ENCODE data around the gene FEM1B. TPM values are rescaled to one million over a fixed set of nuclear protein-coding genes. Genes with fewer than 3 reads are reported as not detected.

Gene FEM1B
- total RNA-seq, 2 experiments from 2014 or later: 37.0 to 44.1 TPM

GRCh38 chr15:68316061-68316804, 38.7 kb downstream of the FEM1B start:
- DNase-seq: no peak
- Mint-ChIP-seq H3K4me3 (no peak overlapping the region), H3K36me3 (no peaks in the 10 kb centered on the region), H3K4me1 (no peaks in the 10 kb centered on the region), H3K9me3 (no peaks in the 10 kb centered on the region), H3K27me3 (no peaks in the 10 kb centered on the region), H3K27ac (no peak overlapping the region)

DNA sequence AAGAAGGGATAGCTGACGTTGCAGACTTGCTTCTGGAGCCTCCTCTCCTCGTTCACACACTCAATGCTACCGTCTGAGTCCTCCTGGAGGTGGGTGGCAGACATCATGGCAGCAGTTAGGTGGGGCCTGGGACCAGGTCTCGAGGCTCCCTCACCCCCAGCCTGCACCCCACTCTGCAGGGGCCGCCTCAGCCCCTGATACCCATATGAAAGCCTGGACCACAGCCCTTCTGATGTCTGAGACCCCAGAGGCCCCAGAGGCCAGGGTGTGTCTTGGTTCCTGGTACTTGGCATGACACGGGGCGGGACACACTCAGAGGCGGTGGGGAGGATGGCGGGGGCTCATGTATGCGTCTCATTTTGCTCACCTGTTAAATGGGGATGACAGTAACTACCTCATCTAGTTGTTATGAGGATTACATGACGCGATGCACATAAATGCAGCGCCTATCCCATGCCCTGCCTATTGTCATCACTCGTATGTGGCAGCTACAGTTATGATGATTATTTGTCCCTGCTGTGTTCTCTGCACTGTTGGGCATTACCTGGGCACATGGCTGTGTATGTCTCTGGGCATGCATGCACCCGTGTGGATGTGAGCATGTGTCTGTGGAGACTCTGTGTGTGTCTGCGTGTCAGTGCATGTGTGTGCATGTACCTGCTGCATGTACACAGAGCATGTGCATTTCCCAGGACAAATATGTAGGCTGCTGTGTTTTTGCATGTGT, 39.9 kb downstream of the FEM1B start:
- no peaks in the 10 kb centered on the region for H3K36me3 Mint-ChIP-seq
- no peaks in the 10 kb centered on the region for H3K4me1 Mint-ChIP-seq
- H3K27me3 Mint-ChIP-seq: no peaks in the 10 kb centered on the region
- H3K4me3 Mint-ChIP-seq: no peak overlapping the region
- no peak overlapping the region for H3K27ac Mint-ChIP-seq
- no peaks in the 10 kb centered on the region for H3K9me3 Mint-ChIP-seq
- no peak for DNase-seq

- Mint-ChIP-seq H3K36me3 (no peaks in the 10 kb centered on the region), H3K27ac (no peak overlapping the region), H3K4me1 (no peaks in the 10 kb centered on the region), H3K9me3 (no peaks in the 10 kb centered on the region), H3K4me3 (no peak overlapping the region), H3K27me3 (no peaks in the 10 kb centered on the region)
- no peak for DNase-seq
Measured at GRCh38 chr15:68318008-68318835, 40.7 kb downstream of the FEM1B start.

GRCh38 chr15:68318931-68319909, 41.7 kb downstream of the FEM1B start:
- DNase-seq: no peak
- H3K4me1 Mint-ChIP-seq: no peaks in the 10 kb centered on the region
- H3K27ac Mint-ChIP-seq: no peak overlapping the region
- H3K36me3 Mint-ChIP-seq: no peaks in the 10 kb centered on the region
- H3K9me3 Mint-ChIP-seq: no peaks in the 10 kb centered on the region
- no peaks in the 10 kb centered on the region for H3K27me3 Mint-ChIP-seq
- no peak overlapping the region for H3K4me3 Mint-ChIP-seq

DNA sequence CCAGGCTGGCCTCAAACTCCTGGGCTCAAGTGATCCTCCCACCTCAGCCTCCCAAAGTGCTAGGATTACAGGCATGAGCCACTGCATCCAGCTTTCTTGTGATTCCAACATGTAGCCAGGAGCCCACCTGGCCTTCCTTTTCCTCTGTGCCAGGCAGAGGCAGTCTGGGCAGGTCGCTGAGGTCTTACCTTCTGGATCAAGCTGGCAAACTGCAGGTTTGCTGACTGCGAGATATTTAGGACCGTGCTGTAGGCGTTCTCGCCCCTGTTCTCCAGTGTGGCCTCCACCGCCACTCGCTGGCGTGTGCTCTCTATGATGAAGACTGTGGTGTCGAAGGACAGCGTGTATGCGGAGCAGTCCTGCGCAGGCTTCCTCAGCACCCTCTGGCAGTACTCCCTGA, 42.5 kb downstream of the FEM1B start:
- Mint-ChIP-seq H3K27me3 (no peaks in the 10 kb centered on the region), H3K36me3 (no peaks in the 10 kb centered on the region), H3K27ac (no peak overlapping the region), H3K9me3 (no peaks in the 10 kb centered on the region), H3K4me3 (no peak overlapping the region), H3K4me1 (no peaks in the 10 kb centered on the region)
- DNase-seq: no peak

GRCh38 chr15:68321229-68321628, 43.7 kb downstream of the FEM1B start:
- DNase-seq: no peak
- no peak overlapping the region for H3K4me3 Mint-ChIP-seq
- no peak overlapping the region for H3K27ac Mint-ChIP-seq

GRCh38 chr15:68322796-68323195, 45.3 kb downstream of the FEM1B start:
- no peak for DNase-seq
- Mint-ChIP-seq H3K4me3 (no peak overlapping the region), H3K4me1 (peaks cover 10% of the 10 kb centered on the region), H3K36me3 (no peaks in the 10 kb centered on the region), H3K27ac (no peak overlapping the region), H3K9me3 (no peaks in the 10 kb centered on the region), H3K27me3 (no peaks in the 10 kb centered on the region)

More at GRCh38 chr15:68321229-68321628, 43.7 kb downstream of the FEM1B start:
- Mint-ChIP-seq H3K27me3 (no peaks in the 10 kb centered on the region), H3K9me3 (no peaks in the 10 kb centered on the region), H3K36me3 (no peaks in the 10 kb centered on the region), H3K4me1 (peaks cover 2% of the 10 kb centered on the region)

DNA sequence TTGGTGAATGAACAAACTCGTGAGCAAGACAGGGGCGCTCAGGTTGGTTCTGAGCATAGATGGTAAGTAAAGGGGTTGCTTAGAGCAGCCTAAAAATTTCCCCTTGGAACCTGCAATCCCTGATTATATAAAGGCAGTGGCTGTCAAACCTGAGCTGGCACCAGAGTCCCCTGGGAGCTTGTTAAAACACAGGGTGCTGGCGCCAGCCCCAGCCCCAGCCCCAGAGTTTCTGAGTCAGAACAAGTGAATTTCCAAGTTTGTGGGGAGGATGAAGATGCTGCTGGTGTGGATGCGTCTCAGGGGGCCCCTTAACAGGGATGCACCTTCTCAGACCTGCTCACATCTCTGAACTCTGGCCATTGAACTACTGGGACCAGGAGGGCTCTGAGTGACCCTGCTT, 48.2 kb downstream of the FEM1B start:
- H3K9me3 Mint-ChIP-seq: no peaks in the 10 kb centered on the region
- H3K36me3 Mint-ChIP-seq: no peaks in the 10 kb centered on the region
- no peak overlapping the region for H3K4me3 Mint-ChIP-seq
- no peak overlapping the region for H3K27ac Mint-ChIP-seq
- no peaks in the 10 kb centered on the region for H3K27me3 Mint-ChIP-seq
- peaks cover 21% of the 10 kb centered on the region for H3K4me1 Mint-ChIP-seq
- no peak for DNase-seq

- no peaks in the 10 kb centered on the region for H3K36me3 Mint-ChIP-seq
- no peaks in the 10 kb centered on the region for H3K9me3 Mint-ChIP-seq
- peaks cover 21% of the 10 kb centered on the region for H3K4me1 Mint-ChIP-seq
- no peak overlapping the region for H3K27ac Mint-ChIP-seq
- no peak overlapping the region for H3K4me3 Mint-ChIP-seq
- no peaks in the 10 kb centered on the region for H3K27me3 Mint-ChIP-seq
- DNase-seq: no peak
Measured at GRCh38 chr15:68326711-68327354, 49.3 kb downstream of the FEM1B start.

DNA sequence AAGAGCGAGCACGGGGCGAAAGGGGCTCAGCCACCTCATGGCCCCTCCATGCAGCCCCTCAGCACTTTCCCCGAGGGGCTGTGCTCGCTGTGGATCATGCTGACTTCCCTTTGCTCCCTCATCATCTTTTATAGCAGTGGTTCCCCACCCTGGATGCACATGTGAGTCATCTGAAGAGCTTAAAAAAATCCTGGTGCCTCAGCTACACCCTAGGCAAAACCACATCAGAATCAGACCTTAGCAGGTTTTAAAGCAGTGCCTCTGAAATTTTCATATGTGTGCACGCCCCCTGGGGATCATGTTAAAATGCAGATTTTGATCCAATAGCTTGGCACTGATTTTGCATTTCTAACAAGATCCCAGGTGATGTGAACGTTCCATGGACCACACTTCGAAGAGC, 50.9 kb downstream of the FEM1B start:
- Mint-ChIP-seq H3K36me3 (no peaks in the 10 kb centered on the region), H3K4me3 (no peak overlapping the region), H3K9me3 (no peaks in the 10 kb centered on the region), H3K27ac (no peak overlapping the region), H3K27me3 (no peaks in the 10 kb centered on the region), H3K4me1 (peaks cover 21% of the 10 kb centered on the region)
- DNase-seq: no peak

DNA sequence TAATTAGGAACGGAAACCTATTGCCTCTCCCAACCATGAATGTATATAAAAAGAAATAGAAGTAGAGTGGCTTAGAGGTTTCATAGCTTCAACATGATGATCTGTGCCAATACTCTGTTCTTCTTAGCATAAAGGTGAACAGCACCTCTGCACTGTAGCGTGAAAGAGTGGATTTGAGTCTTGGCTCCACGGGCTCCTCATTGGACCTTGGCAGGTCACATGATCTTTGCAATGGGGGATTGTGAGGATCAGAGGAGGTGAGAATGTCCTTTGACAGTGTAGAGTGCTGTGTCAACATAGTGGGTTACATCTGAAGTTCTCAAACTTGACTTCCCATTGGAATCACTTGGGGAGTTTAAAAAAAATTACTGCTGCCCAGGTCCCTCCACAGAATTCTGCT, 51.4 kb downstream of the FEM1B start:
- H3K27ac Mint-ChIP-seq: no peak overlapping the region
- H3K9me3 Mint-ChIP-seq: no peaks in the 10 kb centered on the region
- DNase-seq: no peak
- H3K36me3 Mint-ChIP-seq: no peaks in the 10 kb centered on the region
- H3K4me3 Mint-ChIP-seq: no peak overlapping the region
- no peaks in the 10 kb centered on the region for H3K27me3 Mint-ChIP-seq
- peaks cover 26% of the 10 kb centered on the region for H3K4me1 Mint-ChIP-seq

- Mint-ChIP-seq H3K27ac (no peak overlapping the region), H3K27me3 (no peaks in the 10 kb centered on the region), H3K4me3 (no peak overlapping the region), H3K4me1 (peaks cover 26% of the 10 kb centered on the region), H3K9me3 (no peaks in the 10 kb centered on the region), H3K36me3 (no peaks in the 10 kb centered on the region)
- no peak for DNase-seq
Measured at GRCh38 chr15:68330416-68330815, 52.9 kb downstream of the FEM1B start.

- no peak overlapping the region for H3K27ac Mint-ChIP-seq
Measured at GRCh38 chr15:68330901-68331300, 53.4 kb downstream of the FEM1B start.

GRCh38 chr15:68332266-68332665, 54.7 kb downstream of the FEM1B start:
- DNase-seq: no peak
- Mint-ChIP-seq H3K4me3 (no peak overlapping the region), H3K9me3 (no peaks in the 10 kb centered on the region), H3K4me1 (peaks cover 21% of the 10 kb centered on the region), H3K27ac (no peak overlapping the region), H3K36me3 (no peaks in the 10 kb centered on the region), H3K27me3 (no peaks in the 10 kb centered on the region)

More at GRCh38 chr15:68330901-68331300, 53.4 kb downstream of the FEM1B start:
- Mint-ChIP-seq H3K4me3 (no peak overlapping the region), H3K27me3 (no peaks in the 10 kb centered on the region), H3K9me3 (no peaks in the 10 kb centered on the region), H3K4me1 (peaks cover 26% of the 10 kb centered on the region), H3K36me3 (no peaks in the 10 kb centered on the region)
- no peak for DNase-seq
